IPS-18a (cell line): ENCODE results near the gene HOXB7.
A peak's percentile ranks its signal among the peaks of the same experiment; 100 is the strongest.

ENCODE experiments used
- H3K27ac ChIP-seq: one replicate; pipeline ENCODE4 v1.5.1; 2013; ENCODE audit warnings: low read length
- H3K27me3 ChIP-seq: one replicate; pipeline ENCODE4 v1.6.1; 2013; ENCODE audit warnings: mild to moderate bottlenecking, low read length; ENCODE audit not compliant: control insufficient read depth, insufficient read depth
- H3K36me3 ChIP-seq: one replicate; pipeline ENCODE4 v1.6.1; 2013; ENCODE audit warnings: low read depth, low read length; ENCODE audit not compliant: control insufficient read depth
- H3K4me1 ChIP-seq: one replicate; pipeline ENCODE4 v1.6.1; 2013; ENCODE audit warnings: low read depth, low read length; ENCODE audit not compliant: control insufficient read depth
- H3K4me3 ChIP-seq: one replicate; pipeline ENCODE4 v1.5.1; 2013; ENCODE audit warnings: low read length
- H3K9ac ChIP-seq: one replicate; pipeline ENCODE4 v1.6.1; 2013; ENCODE audit warnings: mild to moderate bottlenecking, low read length, moderate library complexity
- H3K9me3 ChIP-seq: one replicate; pipeline ENCODE4 v1.6.1; 2013; ENCODE audit warnings: low read depth, low read length; ENCODE audit not compliant: control insufficient read depth

The HOXB7 gene

DNA sequence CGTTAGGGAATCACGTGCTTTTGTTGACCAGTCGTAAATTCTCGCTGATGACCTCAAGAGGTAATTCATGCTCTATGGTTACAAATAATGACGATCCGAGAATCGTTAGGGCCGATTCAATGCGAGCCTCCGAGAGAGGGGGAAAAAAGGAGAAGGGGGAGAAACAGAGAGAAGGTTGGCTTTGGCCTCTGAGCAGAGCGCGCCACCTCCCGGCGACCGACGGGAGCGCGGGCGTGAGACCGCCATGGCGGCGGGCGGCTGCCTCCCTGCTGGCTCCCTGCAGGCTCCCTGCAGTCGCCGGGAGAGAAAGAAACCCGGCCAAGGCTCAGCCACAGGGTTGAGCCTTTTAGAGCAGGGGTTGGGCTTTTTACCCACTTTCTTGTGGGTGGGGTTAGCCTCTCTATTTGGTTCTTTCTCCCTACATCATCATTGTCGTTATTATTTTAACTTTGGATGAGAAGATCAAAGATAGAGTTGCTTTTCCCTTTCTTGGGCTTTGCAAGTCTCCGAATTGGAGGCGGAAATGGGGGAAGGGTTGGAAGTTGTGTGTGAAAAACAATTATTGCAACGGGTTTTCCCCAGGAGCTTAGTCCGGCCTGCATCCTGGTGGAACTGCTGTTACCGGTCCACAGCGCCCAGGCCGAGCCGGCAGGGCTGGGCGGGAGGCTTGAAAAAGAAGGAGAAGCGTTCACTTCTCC lies 16.8 kb downstream of the HOXB7 start:
- Histone ChIP-seq H3K27me3 (peaks cover 100% of the 10 kb centered on the region), H3K4me1 (peaks cover 4% of the 10 kb centered on the region), H3K27ac (no peak overlapping the region), H3K9me3 (no peaks in the 10 kb centered on the region), H3K4me3 (no peak overlapping the region), H3K9ac (no peak overlapping the region), H3K36me3 (no peaks in the 10 kb centered on the region)

DNA sequence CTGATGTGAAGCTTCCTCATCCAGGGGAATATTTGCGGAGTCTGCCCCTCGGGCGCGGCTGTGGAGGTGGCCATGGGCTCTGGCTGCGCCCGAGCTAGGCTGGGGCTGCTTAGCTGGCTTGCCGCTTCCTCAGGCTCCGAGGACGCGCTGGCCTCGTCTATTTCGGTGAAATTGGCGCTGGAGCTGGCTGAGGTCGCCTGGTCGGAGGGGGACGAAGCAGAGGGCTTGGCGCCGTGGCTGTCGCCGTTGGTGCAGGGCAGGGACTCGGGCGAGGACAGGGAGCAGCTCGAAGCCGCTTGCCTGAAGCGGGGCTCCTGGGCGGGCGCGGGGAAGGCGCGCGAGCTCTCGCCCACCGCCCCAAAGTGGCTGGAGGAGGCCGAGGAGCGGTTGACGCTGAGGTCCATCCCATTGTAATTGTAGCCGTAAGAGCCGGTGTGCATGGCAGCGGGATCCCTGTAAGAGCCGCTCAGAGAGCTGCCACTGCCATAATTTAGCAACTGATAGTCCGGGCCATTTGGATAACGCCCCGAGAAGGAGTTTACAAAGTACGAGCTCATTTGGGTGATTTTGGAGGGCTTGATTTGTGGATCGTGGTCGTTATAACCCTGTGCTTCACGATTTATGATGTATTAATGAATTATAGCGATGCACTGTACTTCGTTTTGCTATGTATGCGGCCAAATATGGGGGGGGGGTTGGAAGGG lies 17.5 kb downstream of the HOXB7 start, which contains the start of gene HOXB5:
HOXB5 (minus strand) TSS at position 654 of the 704 bp plus-strand sequence; CDS start at position 557, 97 bp downstream.
- H3K9ac ChIP-seq, result no peak within 1 kb of the TSS
- no peaks in the 10 kb centered on the region for H3K36me3 ChIP-seq
- H3K4me3 ChIP-seq, result no peak within 1 kb of the TSS
- H3K9me3 ChIP-seq, result no peaks in the 10 kb centered on the region
- no peak within 1 kb of the TSS for H3K27ac ChIP-seq
- H3K4me1 ChIP-seq, result peaks cover 4% of the 10 kb centered on the region
- peaks cover 100% of the 10 kb centered on the region for H3K27me3 ChIP-seq

- no peak overlapping the region for H3K9ac ChIP-seq
- H3K36me3 ChIP-seq, result no peaks in the 10 kb centered on the region
- peaks cover 100% of the 10 kb centered on the region for H3K27me3 ChIP-seq
- no peaks in the 10 kb centered on the region for H3K9me3 ChIP-seq
- H3K4me1 ChIP-seq, result peaks cover 4% of the 10 kb centered on the region
- H3K27ac ChIP-seq, result no peak overlapping the region
- no peak overlapping the region for H3K4me3 ChIP-seq
These were observed 18.2 kb downstream of the HOXB7 start for GRCh38 chr17:48592577-48592976.

DNA sequence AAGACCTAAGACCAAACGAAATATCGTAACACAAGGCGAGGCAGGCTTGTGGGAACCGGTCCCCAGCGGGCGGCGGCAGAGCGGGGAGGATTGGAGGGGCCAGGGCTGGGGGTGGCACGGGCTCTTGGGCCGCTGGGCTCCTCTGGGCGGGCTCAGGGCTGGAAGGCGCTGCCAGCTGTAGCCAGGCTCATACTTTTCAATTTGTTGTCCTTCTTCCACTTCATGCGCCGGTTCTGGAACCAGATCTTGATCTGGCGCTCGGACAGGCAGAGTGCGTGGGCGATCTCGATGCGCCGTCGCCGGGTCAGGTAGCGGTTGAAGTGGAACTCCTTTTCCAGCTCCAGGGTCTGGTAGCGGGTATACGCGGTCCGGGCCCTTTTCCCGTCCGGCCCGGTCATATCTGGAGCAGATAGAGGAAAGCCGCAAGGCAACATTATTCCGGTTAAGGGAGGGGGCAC lies 18.7 kb downstream of the HOXB7 start:
- Histone ChIP-seq H3K4me1 (peaks cover 4% of the 10 kb centered on the region), H3K9ac (no peak overlapping the region), H3K9me3 (no peaks in the 10 kb centered on the region), H3K27ac (no peak overlapping the region), H3K4me3 (no peak overlapping the region), H3K36me3 (no peaks in the 10 kb centered on the region), H3K27me3 (peaks cover 100% of the 10 kb centered on the region)

DNA sequence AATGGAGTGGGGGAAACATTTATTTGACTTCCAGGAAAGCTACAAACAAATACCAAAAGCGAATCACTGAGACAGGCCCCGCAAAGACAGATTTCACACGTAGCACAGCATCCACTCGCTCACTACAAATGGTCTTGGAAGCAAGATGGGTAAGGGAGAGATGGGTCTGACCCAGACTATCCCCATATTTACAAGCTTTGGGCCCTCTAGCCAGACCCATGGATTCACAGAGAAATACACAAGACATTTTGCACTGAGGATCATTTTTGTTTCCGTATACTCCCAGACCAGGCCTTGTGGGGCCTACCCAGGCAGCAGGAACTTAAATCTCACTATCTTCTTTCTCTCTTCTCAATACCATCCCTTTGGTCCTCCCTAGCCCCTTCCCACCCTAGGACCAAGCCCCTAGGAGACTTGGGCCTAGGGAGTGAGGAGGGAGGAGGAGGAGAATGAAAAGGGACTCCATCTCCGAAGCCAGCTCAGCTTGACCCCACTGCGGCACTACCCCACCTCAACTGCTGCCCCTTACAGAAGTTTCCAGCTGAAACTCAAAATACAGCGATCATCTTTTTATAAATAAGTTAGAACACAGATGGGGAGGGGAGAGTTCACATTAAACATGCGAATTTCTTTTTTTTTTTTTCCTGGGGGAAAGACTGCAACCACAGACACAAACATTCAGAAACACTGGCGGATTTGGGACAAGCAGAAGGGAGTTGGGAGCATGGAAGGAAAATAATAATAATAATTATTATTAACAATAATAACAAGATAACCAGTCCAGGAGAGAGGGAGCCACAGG lies 19.4 kb downstream of the HOXB7 start:
- H3K4me3 ChIP-seq, result peak overlapping the region; percentile 22
- H3K27me3 ChIP-seq, result peaks cover 100% of the 10 kb centered on the region
- H3K4me1 ChIP-seq, result peaks cover 4% of the 10 kb centered on the region
- H3K9me3 ChIP-seq, result no peaks in the 10 kb centered on the region
- H3K36me3 ChIP-seq, result no peaks in the 10 kb centered on the region
- H3K9ac ChIP-seq, result no peak overlapping the region
- no peak overlapping the region for H3K27ac ChIP-seq

DNA sequence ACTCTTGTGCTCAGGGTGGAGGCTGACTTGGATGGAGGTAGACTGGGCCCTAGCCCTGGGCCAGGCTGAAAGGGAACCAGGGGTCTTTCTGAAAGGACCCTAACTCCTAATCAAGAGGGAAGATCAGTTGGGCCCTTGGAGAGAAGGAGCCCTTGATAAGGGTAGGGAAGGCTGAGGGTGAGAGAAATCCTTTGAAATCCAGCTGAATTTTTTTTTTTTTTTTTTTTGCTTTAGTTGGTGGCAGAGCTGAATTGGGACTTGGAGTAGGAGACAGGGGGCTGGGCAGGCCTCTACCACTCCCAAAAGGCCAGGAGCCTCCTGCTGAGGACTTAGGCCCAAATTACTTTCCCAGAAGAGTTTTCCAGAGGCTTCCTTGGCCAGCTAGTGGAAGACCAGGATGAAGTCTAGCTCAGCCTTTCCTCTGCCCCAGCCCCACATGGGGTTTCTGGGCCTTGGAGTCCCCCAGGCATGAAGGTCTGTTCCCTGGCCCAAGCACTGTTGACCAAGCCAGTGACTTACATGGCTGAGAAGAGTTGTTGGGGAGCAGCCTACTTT lies 20.1 kb downstream of the HOXB7 start:
- H3K9me3 ChIP-seq, result no peaks in the 10 kb centered on the region
- H3K4me3 ChIP-seq, result peak overlapping the region; percentile 22
- peaks cover 4% of the 10 kb centered on the region for H3K4me1 ChIP-seq
- no peak overlapping the region for H3K9ac ChIP-seq
- no peak overlapping the region for H3K27ac ChIP-seq
- H3K36me3 ChIP-seq, result no peaks in the 10 kb centered on the region
- H3K27me3 ChIP-seq, result peaks cover 100% of the 10 kb centered on the region

- Histone ChIP-seq H3K9me3 (no peaks in the 10 kb centered on the region), H3K27me3 (peaks cover 100% of the 10 kb centered on the region), H3K36me3 (no peaks in the 10 kb centered on the region), H3K4me3 (peak within 1 kb of the TSS; percentile 22), H3K27ac (no peak within 1 kb of the TSS), H3K9ac (no peak within 1 kb of the TSS), H3K4me1 (peaks cover 4% of the 10 kb centered on the region)
These were observed 20.8 kb downstream of the HOXB7 start, which contains the start of gene HOXB3 for GRCh38 chr17:48589831-48590606. TSS of gene HOXB3 (minus strand) at chr17:48590241. CDS start at chr17:48552474, 37,767 bp downstream.

- H3K27ac ChIP-seq, result no peak overlapping the region
- peaks cover under 1% of the 10 kb centered on the region for H3K4me1 ChIP-seq
- H3K4me3 ChIP-seq, result no peak overlapping the region
- no peaks in the 10 kb centered on the region for H3K9me3 ChIP-seq
- H3K27me3 ChIP-seq, result peaks cover 100% of the 10 kb centered on the region
- H3K9ac ChIP-seq, result no peak overlapping the region
- no peaks in the 10 kb centered on the region for H3K36me3 ChIP-seq
These were observed 21.6 kb downstream of the HOXB7 start for GRCh38 chr17:48589060-48589830.

GRCh38 chr17:48588528-48588927 lies 22.3 kb downstream of the HOXB7 start:
- H3K4me3 ChIP-seq, result no peak overlapping the region
- no peaks in the 10 kb centered on the region for H3K9me3 ChIP-seq
- no peaks in the 10 kb centered on the region for H3K36me3 ChIP-seq
- peaks cover 100% of the 10 kb centered on the region for H3K27me3 ChIP-seq
- no peaks in the 10 kb centered on the region for H3K4me1 ChIP-seq
- H3K9ac ChIP-seq, result no peak overlapping the region
- no peak overlapping the region for H3K27ac ChIP-seq

GRCh38 chr17:48588074-48588415 lies 22.8 kb downstream of the HOXB7 start:
- H3K4me3 ChIP-seq, result no peak overlapping the region
- no peak overlapping the region for H3K9ac ChIP-seq
- H3K4me1 ChIP-seq, result no peaks in the 10 kb centered on the region
- no peak overlapping the region for H3K27ac ChIP-seq
- peaks cover 100% of the 10 kb centered on the region for H3K27me3 ChIP-seq
- H3K9me3 ChIP-seq, result no peaks in the 10 kb centered on the region
- H3K36me3 ChIP-seq, result no peaks in the 10 kb centered on the region
